ENCODE measurements around the gene USP17L15.
"Not testable (repeated sequence)": the region's sequence is repeated elsewhere in the genome, so short reads cannot be mapped to it uniquely, and the experiment has no call there.

USP17L15 gene
- total RNA-seq: 0 reads per million in 4 experiments

DNA sequence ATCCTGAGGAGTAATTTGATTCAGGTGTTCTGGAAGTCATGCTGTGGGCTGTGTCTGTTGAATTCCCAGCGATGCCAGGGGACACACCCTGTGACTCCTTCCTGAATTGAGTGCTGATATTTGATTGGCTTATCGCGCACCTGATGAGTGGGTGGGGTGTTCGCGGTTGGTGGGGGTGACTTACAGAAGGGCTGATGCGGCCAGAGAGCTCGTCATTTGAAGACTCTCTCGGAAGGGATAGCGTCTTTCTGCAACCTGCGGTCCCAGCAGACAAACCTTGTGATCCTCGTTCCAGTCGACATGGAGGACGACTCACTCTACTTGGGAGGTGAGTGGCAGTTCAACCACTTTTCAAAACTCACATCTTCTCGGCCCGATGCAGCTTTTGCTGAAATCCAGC, at the start of gene USP17L15:
TSS of gene USP17L15 (plus strand) at position 301 of the 400 bp plus-strand sequence. CDS start at position 301, 0 bp downstream.
- DNase-seq: not testable (repeated sequence)

GRCh38 chr4:9210357-9210756, 23.8 kb upstream of the USP17L15 start, which contains the start of gene USP17L10:
USP17L10 (plus strand) TSS chr4:9210657; CDS start chr4:9210657, 0 bp downstream.
- not testable (repeated sequence) for DNase-seq

DNA sequence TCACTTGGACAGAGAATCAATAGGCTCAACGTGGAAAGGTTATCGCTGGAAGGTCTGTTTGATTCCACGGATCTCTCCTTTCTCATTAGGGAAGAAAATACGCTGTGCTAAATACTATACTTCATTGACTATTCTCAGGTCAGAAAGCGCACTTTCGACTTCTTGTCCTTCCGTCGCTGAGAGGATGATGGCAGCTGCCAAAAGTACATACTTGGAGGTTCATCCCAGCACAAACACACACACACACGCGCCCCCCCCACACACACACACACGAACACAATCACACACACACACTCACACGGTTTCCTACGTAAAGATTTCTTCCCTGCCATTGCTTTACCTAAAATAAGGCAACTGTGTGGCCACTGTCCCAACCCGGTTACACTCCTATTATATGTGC, 19.5 kb upstream of the USP17L15 start:
- not testable (repeated sequence) for DNase-seq

- not testable (repeated sequence) for DNase-seq
Measured at GRCh38 chr4:9215105-9215504, 19.1 kb upstream of the USP17L15 start, which contains the start of gene USP17L11. USP17L11 (plus strand) TSS chr4:9215405; CDS start chr4:9215405, 0 bp downstream.

DNA sequence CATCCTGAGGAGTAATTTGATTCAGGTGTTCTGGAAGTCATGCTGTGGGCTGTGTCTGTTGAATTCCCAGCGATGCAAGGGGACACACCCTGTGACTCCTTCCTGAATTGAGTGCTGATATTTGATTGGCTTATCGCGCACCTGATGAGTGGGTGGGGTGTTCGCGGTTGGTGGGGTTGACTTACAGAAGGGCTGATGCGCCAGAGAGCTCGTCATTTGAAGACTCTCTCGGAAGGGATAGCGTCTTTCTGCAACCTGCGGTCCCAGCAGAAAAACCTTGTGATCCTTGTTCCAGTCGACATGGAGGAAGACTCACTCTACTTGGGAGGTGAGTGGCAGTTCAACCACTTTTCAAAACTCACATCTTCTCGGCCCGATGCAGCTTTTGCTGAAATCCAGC, 14.3 kb upstream of the USP17L15 start, which contains the start of gene USP17L12:
TSS of gene USP17L12 (plus strand) at position 301 of the 400 bp plus-strand sequence. CDS start at position 301, 0 bp downstream.
- not testable (repeated sequence) for DNase-seq

DNA sequence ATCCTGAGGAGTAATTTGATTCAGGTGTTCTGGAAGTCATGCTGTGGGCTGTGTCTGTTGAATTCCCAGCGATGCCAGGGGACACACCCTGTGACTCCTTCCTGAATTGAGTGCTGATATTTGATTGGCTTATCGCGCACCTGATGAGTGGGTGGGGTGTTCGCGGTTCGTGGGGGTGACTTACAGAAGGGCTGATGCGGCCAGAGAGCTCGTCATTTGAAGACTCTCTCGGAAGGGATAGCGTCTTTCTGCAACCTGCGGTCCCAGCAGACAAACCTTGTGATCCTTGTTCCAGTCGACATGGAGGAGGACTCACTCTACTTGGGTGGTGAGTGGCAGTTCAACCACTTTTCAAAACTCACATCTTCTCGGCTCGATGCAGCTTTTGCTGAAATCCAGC, 9.6 kb upstream of the USP17L15 start, which contains the start of gene USP17L13:
TSS of gene USP17L13 (plus strand) at position 301 of the 400 bp plus-strand sequence. CDS start at position 301, 0 bp downstream.
- not testable (repeated sequence) for DNase-seq

- DNase-seq: not testable (repeated sequence)
Measured at GRCh38 chr4:9230249-9230648, 3.9 kb upstream of the USP17L15 start.

GRCh38 chr4:9238461-9238860, 4.3 kb downstream of the USP17L15 start:
- DNase-seq: not testable (repeated sequence)

DNA sequence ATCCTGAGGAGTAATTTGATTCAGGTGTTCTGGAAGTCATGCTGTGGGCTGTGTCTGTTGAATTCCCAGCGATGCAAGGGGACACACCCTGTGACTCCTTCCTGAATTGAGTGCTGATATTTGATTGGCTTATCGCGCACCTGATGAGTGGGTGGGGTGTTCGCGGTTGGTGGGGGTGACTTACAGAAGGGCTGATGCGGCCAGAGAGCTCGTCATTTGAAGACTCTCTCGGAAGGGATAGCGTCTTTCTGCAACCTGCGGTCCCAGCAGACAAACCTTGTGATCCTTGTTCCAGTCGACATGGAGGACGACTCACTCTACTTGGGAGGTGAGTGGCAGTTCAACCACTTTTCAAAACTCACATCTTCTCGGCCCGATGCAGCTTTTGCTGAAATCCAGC, 9.4 kb downstream of the USP17L15 start, which contains the start of gene USP17L17:
TSS of gene USP17L17 (plus strand) at position 301 of the 400 bp plus-strand sequence. CDS start at position 301, 0 bp downstream.
- DNase-seq: not testable (repeated sequence)

GRCh38 chr4:9247953-9248680, 13.9 kb downstream of the USP17L15 start, which contains the start of gene USP17L18:
USP17L18 (plus strand) TSS chr4:9248630; CDS start chr4:9248630, 0 bp downstream.
- DNase-seq: not testable (repeated sequence)

GRCh38 chr4:9253078-9253477, 18.9 kb downstream of the USP17L15 start, which contains the start of gene USP17L19:
USP17L19 (plus strand) TSS chr4:9253378; CDS start chr4:9253378, 0 bp downstream.
- not testable (repeated sequence) for DNase-seq

GRCh38 chr4:9257824-9258223, 23.6 kb downstream of the USP17L15 start, which contains the start of gene USP17L20:
USP17L20 (plus strand) TSS chr4:9258124; CDS start chr4:9258124, 0 bp downstream.
- not testable (repeated sequence) for DNase-seq

- DNase-seq: not testable (repeated sequence)
Measured at GRCh38 chr4:9262572-9262971, 28.4 kb downstream of the USP17L15 start, which contains the start of gene USP17L21. USP17L21 (plus strand) TSS chr4:9262872; CDS start chr4:9262872, 0 bp downstream.

GRCh38 chr4:9267319-9267718, 33.1 kb downstream of the USP17L15 start, which contains the start of gene USP17L22:
USP17L22 (plus strand) TSS chr4:9267619; CDS start chr4:9267619, 0 bp downstream.
- not testable (repeated sequence) for DNase-seq

DNA sequence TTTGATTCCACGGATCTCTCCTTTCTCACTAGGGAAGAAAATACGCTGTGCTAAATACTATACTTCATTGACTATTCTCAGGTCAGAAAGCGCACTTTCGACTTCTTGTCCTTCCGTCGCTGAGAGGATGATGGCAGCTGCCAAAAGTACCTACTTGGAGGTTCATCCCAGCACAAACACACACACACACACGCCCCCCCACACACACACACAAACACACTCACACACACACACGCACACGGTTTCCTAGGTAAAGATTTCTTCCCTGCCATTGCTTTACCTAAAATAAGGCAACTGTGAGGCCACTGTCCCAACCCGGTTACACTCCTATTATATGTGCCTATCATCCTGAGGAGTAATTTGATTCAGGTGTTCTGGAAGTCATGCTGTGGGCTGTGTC, 37.5 kb downstream of the USP17L15 start:
- not testable (repeated sequence) for DNase-seq
